BJ (cell line): Measurements from ENCODE around the gene IL22RA1. TPM values are rescaled to one million over a fixed set of nuclear protein-coding genes. Genes with fewer than 3 reads are reported as not detected.

Experiments used
- CTCF ChIA-PET: fragments of 350-600 bp; formaldehyde crosslinking; extraction: SDS; loops from one replicate; lab custom pipeline; 2021; ENCODE audit warnings: antibody characterized with exemption, inconsistent platforms; lab: Yijun Ruan, JAX
- POLR2A ChIA-PET: fragments of 300-600 bp; sonication (Branson Sonifier 250); formaldehyde crosslinking; extraction: SDS; loops from one replicate; lab custom pipeline; 2021; ENCODE audit warnings: antibody characterized with exemption; lab: Charles Lee
- DNase-seq: peaks from one replicate; pipeline ENCODE4 v3.0.0-alpha.2; 2011; ENCODE audit warnings: low read depth
- H3K27me3 ChIP-seq: 2 replicates; pipeline ENCODE4 v1.6.0; 2011; ENCODE audit warnings: low read length; ENCODE audit not compliant: control insufficient read depth, insufficient read depth
- H3K36me3 ChIP-seq: 2 replicates; pipeline ENCODE4 v1.5.1; 2011; ENCODE audit warnings: low read length; ENCODE audit not compliant: control insufficient read depth, insufficient read depth
- H3K4me3 ChIP-seq: 2 replicates; pipeline ENCODE4 v1.5.1; 2011; ENCODE audit warnings: low read depth, mild to moderate bottlenecking, control low read depth, low read length
- polyA plus RNA-seq: library from polyadenylated mRNA; depleted of rRNA; stranded (reverse); fragments of >200 nt; gene quantifications from 2 replicates; pipeline ENCODE4 v1.2.3, GENCODE V29; 2011
- TF ChIP-seq, protein P1 (sequence below): IDR thresholded peaks from 2 replicates; pipeline ENCODE4 v1.5.1; 2011; ENCODE audit warnings: low read depth, mild to moderate bottlenecking, control low read depth, inconsistent platforms, low read length, moderate library complexity; ENCODE audit not compliant: insufficient read depth

The IL22RA1 gene
- polyA plus RNA-seq, 1 experiment, result not detected

DNA sequence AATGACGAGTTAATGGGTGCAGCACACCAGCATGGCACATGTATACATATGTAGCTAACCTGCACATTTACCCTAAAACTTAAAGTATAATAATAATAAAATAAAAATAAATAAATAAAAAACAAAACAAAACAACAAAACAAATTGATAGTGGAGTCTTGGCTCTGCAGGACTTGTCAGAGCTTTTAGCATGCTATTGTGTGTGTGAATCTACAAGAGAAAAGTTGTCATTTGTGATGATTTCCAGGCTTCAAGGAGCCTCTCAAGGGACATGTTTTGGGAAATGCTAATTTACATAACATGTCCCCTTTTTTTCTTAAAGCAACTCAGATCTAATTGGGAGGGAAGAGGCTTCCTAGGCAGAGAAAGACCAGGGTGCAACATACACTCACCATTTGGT lies 9.1 kb downstream of the IL22RA1 start:
- CTCF ChIA-PET, result interaction anchor here (5.4 kb wide), 1 partner anchor 17 kb away, joined by 41 read pairs; no protein-coding TSS in a partner anchor
- Histone ChIP-seq H3K4me3 (no peak overlapping the region), H3K27me3 (peaks cover 4% of the 10 kb centered on the region), H3K36me3 (no peaks in the 10 kb centered on the region)
- TF ChIP-seq, protein P1, sequence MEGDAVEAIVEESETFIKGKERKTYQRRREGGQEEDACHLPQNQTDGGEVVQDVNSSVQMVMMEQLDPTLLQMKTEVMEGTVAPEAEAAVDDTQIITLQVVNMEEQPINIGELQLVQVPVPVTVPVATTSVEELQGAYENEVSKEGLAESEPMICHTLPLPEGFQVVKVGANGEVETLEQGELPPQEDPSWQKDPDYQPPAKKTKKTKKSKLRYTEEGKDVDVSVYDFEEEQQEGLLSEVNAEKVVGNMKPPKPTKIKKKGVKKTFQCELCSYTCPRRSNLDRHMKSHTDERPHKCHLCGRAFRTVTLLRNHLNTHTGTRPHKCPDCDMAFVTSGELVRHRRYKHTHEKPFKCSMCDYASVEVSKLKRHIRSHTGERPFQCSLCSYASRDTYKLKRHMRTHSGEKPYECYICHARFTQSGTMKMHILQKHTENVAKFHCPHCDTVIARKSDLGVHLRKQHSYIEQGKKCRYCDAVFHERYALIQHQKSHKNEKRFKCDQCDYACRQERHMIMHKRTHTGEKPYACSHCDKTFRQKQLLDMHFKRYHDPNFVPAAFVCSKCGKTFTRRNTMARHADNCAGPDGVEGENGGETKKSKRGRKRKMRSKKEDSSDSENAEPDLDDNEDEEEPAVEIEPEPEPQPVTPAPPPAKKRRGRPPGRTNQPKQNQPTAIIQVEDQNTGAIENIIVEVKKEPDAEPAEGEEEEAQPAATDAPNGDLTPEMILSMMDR, result no peak
- POLR2A ChIA-PET, result no interaction called here
- no peak for DNase-seq

DNA sequence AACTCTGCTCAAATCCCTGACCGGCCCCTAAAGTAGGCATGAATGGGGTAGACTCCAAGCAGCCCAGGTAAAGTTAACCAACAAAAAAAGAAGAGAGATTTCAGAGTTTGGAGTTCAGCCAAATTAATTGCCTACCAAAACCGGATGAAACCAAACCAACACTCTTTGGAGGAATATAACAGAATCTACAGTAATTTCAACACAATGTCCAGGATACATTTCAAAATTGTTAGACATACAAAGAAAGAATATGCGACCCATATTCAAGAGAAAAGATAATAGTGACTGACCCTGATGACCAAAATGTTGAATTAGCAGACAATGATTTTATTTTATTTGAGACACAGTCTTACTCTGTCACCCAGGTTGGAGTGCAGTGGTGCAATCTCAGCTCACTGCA lies 12.6 kb downstream of the IL22RA1 start:
- H3K27me3 ChIP-seq, result peaks cover 2% of the 10 kb centered on the region; the same call in 1 of the 2 replicates
- CTCF ChIA-PET, result interaction anchor here (1.5 kb wide), 1 partner anchor 12 kb away, joined by 4 read pairs; no protein-coding TSS in a partner anchor
- H3K36me3 ChIP-seq, result no peaks in the 10 kb centered on the region
- TF ChIP-seq, protein P1, result no peak
- no peak overlapping the region for H3K4me3 ChIP-seq
- no peak for DNase-seq
- POLR2A ChIA-PET, result no interaction called here

DNA sequence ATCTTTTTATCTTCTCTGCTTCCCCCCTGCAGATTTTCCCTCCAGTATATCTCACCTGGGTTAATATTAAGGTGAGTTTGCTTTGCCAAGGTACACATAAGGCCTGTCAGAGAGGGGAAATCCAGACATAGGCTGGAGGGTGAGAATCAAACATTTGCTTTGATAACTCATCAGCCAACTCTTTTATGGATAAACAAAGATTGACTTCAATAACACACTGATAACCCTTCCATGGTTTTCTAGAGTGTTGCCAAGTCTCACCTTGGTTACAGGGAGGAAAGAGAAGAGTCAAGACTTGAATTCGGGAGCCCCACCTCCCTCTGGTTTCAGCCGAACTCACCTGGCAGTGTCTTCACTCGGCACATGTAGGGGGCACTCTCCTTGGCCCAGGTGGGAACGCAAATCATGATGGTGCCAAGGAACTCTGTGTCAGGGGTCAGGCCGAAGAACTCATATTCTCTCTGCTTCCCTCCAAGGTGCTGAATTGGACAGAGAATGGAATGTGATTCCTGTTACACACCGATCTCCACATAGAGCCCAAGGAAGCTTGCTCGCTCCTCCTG lies 15.1 kb downstream of the IL22RA1 start:
- Histone ChIP-seq H3K36me3 (no peaks in the 10 kb centered on the region), H3K27me3 (no peaks in the 10 kb centered on the region; the same call in 1 of the 2 replicates), H3K4me3 (no peak overlapping the region)
- TF ChIP-seq, protein P1, result no peak
- ChIA-PET POLR2A (no interaction called here), CTCF (no interaction called here)
- no peak for DNase-seq

DNA sequence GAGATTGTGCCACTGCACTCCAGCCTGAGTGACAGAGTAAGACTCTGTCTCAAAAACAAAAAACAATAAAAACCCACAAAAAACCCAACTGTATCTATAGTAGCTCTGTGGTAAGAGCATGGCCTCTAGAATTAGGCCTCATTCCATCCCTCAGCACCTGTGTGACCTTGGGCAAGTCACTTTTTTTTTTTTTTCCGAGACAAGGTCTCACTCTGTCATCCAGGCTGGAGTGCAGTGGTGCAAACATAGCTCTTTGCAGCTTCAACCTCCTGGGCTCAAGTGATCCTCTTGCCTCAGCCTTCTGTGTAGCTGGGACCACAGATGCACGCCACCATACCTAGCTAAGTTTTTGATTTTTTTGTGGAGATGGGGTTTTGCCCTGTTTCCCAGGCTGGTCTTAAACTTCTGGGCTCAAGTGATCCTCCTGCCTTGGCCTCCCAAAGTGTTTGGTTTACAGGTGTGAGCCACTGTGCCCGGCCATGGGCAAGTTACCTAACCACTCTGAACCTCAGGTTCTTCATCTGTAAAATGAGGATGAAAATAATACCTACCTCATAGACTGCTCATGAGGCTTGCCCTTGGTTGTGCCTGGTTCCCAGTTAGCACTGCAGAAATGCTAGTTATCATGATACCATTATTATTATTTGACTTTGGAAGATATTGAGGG lies 15.7 kb downstream of the IL22RA1 start:
- POLR2A ChIA-PET, result no interaction called here
- TF ChIP-seq, protein P1, result no peak

DNA sequence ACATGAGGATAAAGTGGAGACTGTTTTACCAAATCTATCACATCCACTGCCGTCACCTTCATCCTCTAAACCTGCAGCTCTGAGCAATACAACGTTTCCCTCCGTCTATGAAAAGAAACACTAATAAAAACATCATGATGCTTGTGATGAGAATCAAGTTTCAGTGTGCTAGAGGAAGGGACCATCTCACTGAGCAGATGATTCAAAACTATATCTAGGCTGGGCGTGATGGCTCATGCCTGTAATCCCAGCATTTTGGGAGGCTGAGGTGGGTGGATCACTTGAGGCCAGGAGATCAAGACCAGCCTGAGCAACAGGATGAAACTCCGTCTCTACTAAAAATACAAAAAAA lies 16.3 kb downstream of the IL22RA1 start:
- CTCF ChIA-PET, result interaction anchor here (0.6 to 2.5 kb wide), 4 partner anchors 15 to 384 kb away, joined by 3 to 14 read pairs (median 3); partner anchors contain the start of gene MYOM3
- Histone ChIP-seq H3K27me3 (no peaks in the 10 kb centered on the region; the same call in 1 of the 2 replicates), H3K36me3 (no peaks in the 10 kb centered on the region), H3K4me3 (no peak overlapping the region)
- TF ChIP-seq, protein P1, result no peak
- DNase-seq, result no peak
- POLR2A ChIA-PET, result no interaction called here

More for the DNA sequence above, 15.7 kb downstream of the IL22RA1 start:
- Histone ChIP-seq H3K36me3 (no peaks in the 10 kb centered on the region), H3K27me3 (no peaks in the 10 kb centered on the region; the same call in 1 of the 2 replicates), H3K4me3 (no peak overlapping the region)
- CTCF ChIA-PET, result interaction anchor here (0.6 to 2.5 kb wide), 2 partner anchors 23 to 383 kb away, joined by 3 to 14 read pairs; no protein-coding TSS in a partner anchor
- DNase-seq, result no peak
